Stromal cell of bone marrow (primary cell): ENCODE results near the gene MRPL14.
A peak's percentile ranks its signal among the peaks of the same experiment; 100 is the strongest.

ENCODE experiments used
- DNase-seq: peaks from one replicate; pipeline ENCODE4 v3.0.0-alpha.2; 2012; ENCODE audit warnings: low read depth

The MRPL14 gene

DNA sequence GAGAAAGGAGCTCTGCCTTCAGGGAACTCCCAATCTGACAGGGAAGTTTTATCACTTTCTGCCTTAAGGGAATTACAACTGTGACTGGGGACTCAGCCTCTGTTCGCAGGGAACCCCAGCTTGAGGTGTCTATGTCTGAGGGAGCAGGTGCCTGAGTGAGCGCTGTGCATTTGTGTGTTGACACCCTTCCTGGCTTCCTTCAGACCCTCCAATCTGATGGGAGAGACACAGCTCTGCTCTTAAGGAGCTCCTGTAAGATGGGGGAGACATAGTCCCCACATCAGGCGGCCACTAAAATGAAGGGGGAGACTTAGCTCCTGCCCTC, 62.3 kb downstream of the MRPL14 start:
- no peak for DNase-seq

DNA sequence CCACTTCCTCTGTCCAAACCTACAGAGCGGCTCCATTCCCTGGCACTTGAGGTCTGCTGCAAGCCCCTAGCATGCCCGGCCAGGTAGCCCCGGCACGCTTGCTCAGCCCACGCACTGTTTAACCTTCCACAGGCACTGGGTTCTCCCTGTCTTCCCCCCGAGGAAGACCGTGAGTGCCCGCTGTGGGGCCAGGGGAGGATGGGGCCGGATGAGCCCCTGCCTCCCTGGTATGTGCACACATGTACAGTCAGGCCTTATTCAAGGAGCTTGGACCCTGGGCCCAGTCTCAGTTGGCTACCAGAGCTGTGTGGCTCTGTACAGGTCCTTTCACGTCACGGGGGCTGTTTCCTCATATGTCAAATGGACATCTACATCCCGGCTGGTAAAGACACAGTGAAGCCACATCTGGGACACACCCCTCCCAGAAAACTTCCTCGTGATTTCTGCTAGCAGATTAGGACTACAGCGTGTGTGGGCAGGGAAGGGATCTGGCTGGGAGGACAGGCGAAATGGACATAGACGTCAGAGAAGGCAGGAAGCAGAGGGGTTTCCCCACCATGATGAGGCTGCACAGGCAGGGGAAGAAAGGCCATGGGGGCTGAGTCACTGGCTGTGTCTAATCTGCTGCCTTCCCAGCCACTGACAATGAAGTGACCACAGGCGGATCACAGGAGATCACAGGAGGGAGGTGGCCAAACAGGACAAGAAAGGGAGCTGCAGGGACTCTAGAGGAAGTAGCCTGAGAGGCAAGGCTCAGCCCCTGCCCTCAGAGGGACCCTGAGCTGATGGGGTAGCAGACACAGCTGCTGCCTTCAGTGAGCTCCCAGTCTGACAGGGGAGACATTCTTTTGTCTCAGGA, 62.9 kb downstream of the MRPL14 start:
- peak; percentile 92 for DNase-seq

DNA sequence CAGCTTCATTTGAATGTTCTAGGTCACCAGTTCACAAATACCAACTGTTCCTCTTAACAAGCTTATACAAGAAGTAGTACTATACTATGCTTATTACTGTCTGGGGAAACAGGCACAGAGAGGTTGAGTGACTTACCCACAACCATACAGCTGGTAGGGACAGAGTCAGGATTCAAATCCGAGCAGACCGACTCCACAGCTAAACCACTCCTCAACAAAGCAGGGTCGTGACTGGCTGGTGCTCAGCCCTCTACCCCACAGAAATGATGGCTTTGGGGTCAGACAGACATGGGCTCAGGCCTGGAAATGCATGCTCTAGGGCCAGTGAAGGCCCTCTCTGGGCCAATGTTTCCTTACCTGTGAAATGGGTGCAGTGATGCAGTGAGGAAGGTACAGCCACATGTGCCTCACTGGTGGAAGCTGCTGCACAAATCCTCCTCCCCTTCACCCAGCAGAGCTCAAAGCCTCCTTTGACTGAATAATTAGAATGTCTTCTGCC, 63.6 kb downstream of the MRPL14 start:
- DNase-seq, result no peak
